Hepatocyte (in vitro differentiated cells): Measurements from ENCODE around the gene ACP6.

Experiments
- EZH2phosphoT487 ChIP-seq: fragments of 200-600 bp; sonication (generic); IDR thresholded peaks from one replicate; pipeline ENCODE4 v1.6.1; 2018; ENCODE audit warnings: antibody characterized with exemption, mild to moderate bottlenecking, low read depth, moderate library complexity; ENCODE audit not compliant: unreplicated experiment, severe bottlenecking
- TF ChIP-seq, protein P1 (sequence below): fragments of 200-600 bp; sonication (generic); IDR thresholded peaks from 2 replicates; pipeline ENCODE4 v1.5.1; 2016; ENCODE audit warnings: antibody characterized with exemption, mild to moderate bottlenecking; ENCODE audit not compliant: poor library complexity

DNA sequence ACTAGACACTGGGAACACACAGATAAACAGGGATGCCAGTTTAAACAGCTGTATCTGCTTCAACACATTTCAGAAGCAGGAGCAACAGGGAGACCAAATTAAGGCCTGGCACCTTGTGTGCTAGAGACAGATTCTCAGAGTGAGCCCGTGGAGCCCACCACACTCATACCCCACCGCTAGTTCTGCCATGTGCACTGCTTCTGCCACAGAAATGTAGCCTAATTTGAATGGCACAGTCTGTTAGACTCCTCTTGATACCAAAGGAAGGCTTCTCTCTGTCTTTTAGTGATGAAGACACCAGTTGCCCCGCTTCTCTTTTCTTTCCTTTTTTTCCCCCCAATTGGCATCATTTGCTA, 29.3 kb upstream of the ACP6 start:
- TF ChIP-seq, protein P1, sequence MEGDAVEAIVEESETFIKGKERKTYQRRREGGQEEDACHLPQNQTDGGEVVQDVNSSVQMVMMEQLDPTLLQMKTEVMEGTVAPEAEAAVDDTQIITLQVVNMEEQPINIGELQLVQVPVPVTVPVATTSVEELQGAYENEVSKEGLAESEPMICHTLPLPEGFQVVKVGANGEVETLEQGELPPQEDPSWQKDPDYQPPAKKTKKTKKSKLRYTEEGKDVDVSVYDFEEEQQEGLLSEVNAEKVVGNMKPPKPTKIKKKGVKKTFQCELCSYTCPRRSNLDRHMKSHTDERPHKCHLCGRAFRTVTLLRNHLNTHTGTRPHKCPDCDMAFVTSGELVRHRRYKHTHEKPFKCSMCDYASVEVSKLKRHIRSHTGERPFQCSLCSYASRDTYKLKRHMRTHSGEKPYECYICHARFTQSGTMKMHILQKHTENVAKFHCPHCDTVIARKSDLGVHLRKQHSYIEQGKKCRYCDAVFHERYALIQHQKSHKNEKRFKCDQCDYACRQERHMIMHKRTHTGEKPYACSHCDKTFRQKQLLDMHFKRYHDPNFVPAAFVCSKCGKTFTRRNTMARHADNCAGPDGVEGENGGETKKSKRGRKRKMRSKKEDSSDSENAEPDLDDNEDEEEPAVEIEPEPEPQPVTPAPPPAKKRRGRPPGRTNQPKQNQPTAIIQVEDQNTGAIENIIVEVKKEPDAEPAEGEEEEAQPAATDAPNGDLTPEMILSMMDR: no peak
- TF ChIP-seq EZH2phosphoT487: no peak
